Loucy (cell line): ENCODE results near the gene LRRTM2.

Experiments
- H2AFZ ChIP-seq: fragments of 200-600 bp; sonication (generic); 2 replicates; pipeline ENCODE4 v1.6.0; 2016; ENCODE audit warnings: antibody characterized with exemption, mild to moderate bottlenecking, low read length, moderate library complexity
- H3F3A ChIP-seq: fragments of 200-600 bp; 2 replicates; pipeline ENCODE4 v1.6.0; 2016; ENCODE audit warnings: antibody characterized with exemption, low read depth, mild to moderate bottlenecking
- H3K27me3 ChIP-seq: fragments of 200-600 bp; sonication (generic); 2 replicates; pipeline ENCODE4 v1.6.1; 2014; ENCODE audit warnings: low read length, mild to moderate bottlenecking; ENCODE audit not compliant: insufficient read depth, poor library complexity, severe bottlenecking
- H3K36me3 ChIP-seq: fragments of 200-600 bp; sonication (generic); 2 replicates; pipeline ENCODE4 v1.6.1; 2016; ENCODE audit warnings: low read length; ENCODE audit not compliant: insufficient read depth
- H3K4me1 ChIP-seq: fragments of 200-600 bp; sonication (generic); 2 replicates; pipeline ENCODE4 v1.5.1; 2014; ENCODE audit warnings: low read length, mild to moderate bottlenecking; ENCODE audit not compliant: insufficient read depth, poor library complexity, severe bottlenecking
- H3K4me2 ChIP-seq: fragments of 200-600 bp; sonication (generic); 2 replicates; pipeline ENCODE4 v1.6.0; 2014; ENCODE audit warnings: antibody characterized with exemption, low read length, low read depth, mild to moderate bottlenecking; ENCODE audit not compliant: poor library complexity, severe bottlenecking
- H3K4me3 ChIP-seq: fragments of 200-600 bp; sonication (generic); 2 replicates; pipeline ENCODE4 v1.5.1; 2014; ENCODE audit warnings: low read length, mild to moderate bottlenecking, mixed read lengths; ENCODE audit not compliant: poor library complexity, severe bottlenecking
- H3K79me2 ChIP-seq: fragments of 200-600 bp; sonication (generic); 2 replicates; pipeline ENCODE4 v1.6.1; 2014; ENCODE audit warnings: low read length; ENCODE audit not compliant: insufficient read depth
- H3K9ac ChIP-seq: fragments of 200-600 bp; sonication (generic); 2 replicates; pipeline ENCODE4 v1.6.0; 2014; ENCODE audit warnings: mild to moderate bottlenecking, low read depth, low read length, moderate library complexity; ENCODE audit not compliant: poor library complexity, severe bottlenecking
- H3K9me2 ChIP-seq: fragments of 200-600 bp; sonication (generic); replicated peaks from 2 replicates; pipeline ENCODE4 v1.6.1; 2016; ENCODE audit warnings: low read depth, low read length, mixed read lengths
- H3K9me3 ChIP-seq: fragments of 200-600 bp; sonication (generic); 2 replicates; pipeline ENCODE4 v1.6.1; 2014; ENCODE audit warnings: mild to moderate bottlenecking, antibody characterized with exemption, low read length, low read depth; ENCODE audit not compliant: insufficient read depth
- H4K20me1 ChIP-seq: fragments of 200-600 bp; sonication (generic); 2 replicates; pipeline ENCODE4 v1.6.0; 2014; ENCODE audit warnings: antibody characterized with exemption, low read length, mild to moderate bottlenecking; ENCODE audit not compliant: insufficient read depth, poor library complexity, severe bottlenecking
- CTCF ChIP-seq: fragments of 200-600 bp; sonication (generic); conservative IDR thresholded peaks from 2 replicates; pipeline ENCODE4 v1.5.1; 2014; ENCODE audit warnings: mild to moderate bottlenecking, antibody characterized with exemption, low read length
- EZH2phosphoT487 ChIP-seq: fragments of 200-600 bp; IDR thresholded peaks from 2 replicates; pipeline ENCODE4 v1.6.1; 2018; ENCODE audit warnings: antibody characterized with exemption, mild to moderate bottlenecking, moderate library complexity, borderline replicate concordance

LRRTM2 gene

GRCh38 chr5:138901716-138902115 is 26.6 kb upstream of the LRRTM2 start:
- no peak for TF ChIP-seq EZH2phosphoT487
- TF ChIP-seq CTCF = no peak
- no peaks in the 10 kb centered on the region for H3K79me2 ChIP-seq
- peaks cover 16% of the 10 kb centered on the region; the same call in 1 of the 2 replicates for H3K36me3 ChIP-seq
- no peak overlapping the region for H3K9ac ChIP-seq
- H3K4me1 ChIP-seq = no peaks in the 10 kb centered on the region
- no peaks in the 10 kb centered on the region for H3K9me2 ChIP-seq
- H3F3A ChIP-seq = no peaks in the 10 kb centered on the region
- H3K9me3 ChIP-seq = no peaks in the 10 kb centered on the region
- H2AFZ ChIP-seq = no peak overlapping the region
- H3K4me2 ChIP-seq = no peak overlapping the region
- H3K4me3 ChIP-seq = no peak overlapping the region
- H3K27me3 ChIP-seq = no peaks in the 10 kb centered on the region
- no peaks in the 10 kb centered on the region for H4K20me1 ChIP-seq

- H4K20me1 ChIP-seq = no peaks in the 10 kb centered on the region
- TF ChIP-seq EZH2phosphoT487 = no peak
- no peak for TF ChIP-seq CTCF
- H2AFZ ChIP-seq = no peak overlapping the region
- no peaks in the 10 kb centered on the region for H3K4me1 ChIP-seq
- no peaks in the 10 kb centered on the region for H3K79me2 ChIP-seq
- H3K9me3 ChIP-seq = no peaks in the 10 kb centered on the region
- H3K9me2 ChIP-seq = no peaks in the 10 kb centered on the region
- H3K27me3 ChIP-seq = no peaks in the 10 kb centered on the region
- no peak overlapping the region for H3K4me3 ChIP-seq
- H3K4me2 ChIP-seq = no peak overlapping the region
- no peaks in the 10 kb centered on the region for H3F3A ChIP-seq
- H3K9ac ChIP-seq = no peak overlapping the region
- H3K36me3 ChIP-seq = peaks cover 9% of the 10 kb centered on the region; the same call in 1 of the 2 replicates
Observed at GRCh38 chr5:138900281-138900965, 25.3 kb upstream of the LRRTM2 start.

GRCh38 chr5:138898742-138899141 is 23.6 kb upstream of the LRRTM2 start:
- no peaks in the 10 kb centered on the region for H3F3A ChIP-seq
- no peaks in the 10 kb centered on the region for H3K9me3 ChIP-seq
- H3K36me3 ChIP-seq = no peaks in the 10 kb centered on the region
- no peaks in the 10 kb centered on the region for H3K4me1 ChIP-seq
- H3K79me2 ChIP-seq = no peaks in the 10 kb centered on the region
- no peak overlapping the region for H3K9ac ChIP-seq
- no peak overlapping the region for H3K4me2 ChIP-seq
- no peak for TF ChIP-seq EZH2phosphoT487
- no peak for TF ChIP-seq CTCF
- no peaks in the 10 kb centered on the region for H3K27me3 ChIP-seq
- H3K4me3 ChIP-seq = no peak overlapping the region
- no peak overlapping the region for H2AFZ ChIP-seq
- no peaks in the 10 kb centered on the region for H4K20me1 ChIP-seq
- no peaks in the 10 kb centered on the region for H3K9me2 ChIP-seq
